ENCODE data around the gene CFD.

The CFD gene

GRCh38 chr19:813219-814151 lies 46.0 kb upstream of the CFD start:
- TF ChIP-seq CTCF (IDR thresholded peaks at IDR 0.05) = no peak

GRCh38 chr19:814152-815078 lies 45.0 kb upstream of the CFD start:
- no peak for TF ChIP-seq CTCF (IDR thresholded peaks at IDR 0.05)

- TF ChIP-seq CTCF (IDR thresholded peaks at IDR 0.05) = no peak
Measured at GRCh38 chr19:815079-815774, 44.2 kb upstream of the CFD start.

GRCh38 chr19:815775-816499 lies 43.5 kb upstream of the CFD start:
- TF ChIP-seq CTCF (IDR thresholded peaks at IDR 0.05) = no peak

GRCh38 chr19:816500-816857 lies 43.0 kb upstream of the CFD start:
- TF ChIP-seq CTCF (IDR thresholded peaks at IDR 0.05) = no peak

GRCh38 chr19:821231-821824 lies 38.1 kb upstream of the CFD start:
- no peak for TF ChIP-seq CTCF (IDR thresholded peaks at IDR 0.05)
